ENCODE results near the gene DUSP2. TPM values are rescaled to one million over a fixed set of nuclear protein-coding genes. Genes with fewer than 3 reads are reported as not detected.
A peak's percentile ranks its signal among the peaks of the same experiment; 100 is the strongest.

The DUSP2 gene
- total and polyA plus RNA-seq, 9 of the 15 experiments (the other 6 are each of a cell fraction or from before 2014, with no cell fraction given) = 0.04 to 0.18 TPM; not detected in 7

- CTCF ChIA-PET (ENCODE audit: low intra/inter-chr PET ratio) = no interaction called here
- H3K36me3 ChIP-seq (ENCODE audit: control insufficient read depth, insufficient read depth, low read length) = no peaks in the 10 kb centered on the region
Measured at GRCh38 chr2:96135621-96136020, 9.6 kb downstream of the DUSP2 start.

More at GRCh38 chr2:96135621-96136020, 9.6 kb downstream of the DUSP2 start:
- intact Hi-C loops (cut with micrococcal nuclease) = no loop called here
- Histone ChIP-seq H3K9ac (ENCODE audit: insufficient read depth in 1 of 2, low read depth in 2 of 2, low read length in 2 of 2) (peak overlapping the region in 1 of 2 experiments; percentile 38; a peak in 1 of 4 replicates), H3K27ac (ENCODE audit: extremely low read depth, low read depth, low read length) (no peak overlapping the region), H3K4me1 (replicated peaks in 1 of 2; ENCODE audit: control insufficient read depth in 2 of 2, insufficient read depth in 2 of 2, low read length in 2 of 2) (peaks cover 0 to 7% of the 10 kb centered on the region in 2 experiments; a peak in 2 of 5 replicates), H2AFZ (ENCODE audit: low read depth, low read length) (no peak overlapping the region), H3K79me2 (ENCODE audit: control insufficient read depth, insufficient read depth, low read length) (no peaks in the 10 kb centered on the region), H3K4me3 (no peak overlapping the region), H3K27me3 (ENCODE audit: control insufficient read depth in 2 of 2, insufficient read depth in 2 of 2, low read length in 2 of 2) (peaks cover 51 to 65% of the 10 kb centered on the region in 2 experiments), H3K4me2 (ENCODE audit: insufficient read depth, low read length) (no peak overlapping the region), H3K9me1 (ENCODE audit: control insufficient read depth, insufficient read depth, low read length) (no peaks in the 10 kb centered on the region), H3K9me3 (replicated peaks; ENCODE audit: control insufficient read depth, insufficient read depth, low read depth, low read length) (no peaks in the 10 kb centered on the region), H4K20me1 (replicated peaks; ENCODE audit: control insufficient read depth, insufficient read depth, low read length) (peaks cover 20% of the 10 kb centered on the region; the same call in 1 of the 2 replicates)
- TF ChIP-seq CBFA2T3 (IDR thresholded peaks at IDR 0.05) = no peak
- no peak for TF ChIP-seq TBP (optimal IDR thresholded peaks at IDR 0.05; ENCODE audit: low read depth, low read length)
- no peak for TF ChIP-seq MEF2A (IDR thresholded peaks at IDR 0.05; ENCODE audit: control insufficient read depth, low read depth, low read length)
- no peak for TF ChIP-seq NFXL1 (CRISPR knock-in tag; IDR thresholded peaks at IDR 0.05)
- no peak for TF ChIP-seq CTCFL (IDR thresholded peaks at IDR 0.05; ENCODE audit: borderline replicate concordance, insufficient read depth, low read depth, low read length, poor library complexity, severe bottlenecking)
- TF ChIP-seq SNAPC5 (CRISPR knock-in tag; IDR thresholded peaks at IDR 0.05) = no peak
- TF ChIP-seq ZNF274 (IDR thresholded peaks at IDR 0.05; ENCODE audit: borderline replicate concordance, low read depth, low read length) = no peak
- no peak for TF ChIP-seq BDP1 (IDR thresholded peaks at IDR 0.05; ENCODE audit: insufficient read depth, insufficient read length)
- no peak for TF ChIP-seq SAFB2 (IDR thresholded peaks at IDR 0.05; ENCODE audit: borderline replicate concordance, low read depth, low read length, severe bottlenecking)
- no peak for TF ChIP-seq ZNF280B (CRISPR knock-in tag; IDR thresholded peaks at IDR 0.05)
- TF ChIP-seq PATZ1 (CRISPR knock-in tag; IDR thresholded peaks at IDR 0.05; ENCODE audit: borderline replicate concordance) = no peak
- ATAC-seq = no peak
- no TSS peak for BruUV-seq (replicated peaks)
- POLR2A ChIA-PET = interaction anchor here (0.6 kb wide), 1 partner anchor 35 kb away, joined by 4 read pairs; no protein-coding TSS in a partner anchor
- DNase-seq (ENCODE audit: extremely low read depth in 1 of 4, low spot score in 3 of 4) = no peak
- 2% methylated on average over 5 of the region's 5 CpGs for WGBS (ENCODE audit: insufficient coverage, low coverage, missing lambda C conversion rate)
- in situ Hi-C loops (cut with MboI) = no loop called here
- no peak for FAIRE-seq

Data from K562 (cell line).